WTC11 (cell line): Measurements from ENCODE around the gene PKN3.

ENCODE experiments used
- ATF1 ChIP-seq: sonication (generic); formaldehyde crosslinking; IDR thresholded peaks from 2 replicates; pipeline ENCODE4 v1.8.1; 2023; ENCODE audit warnings: mild to moderate bottlenecking, moderate library complexity, missing genetic modification reagents
- ATF3 ChIP-seq: sonication (generic); formaldehyde crosslinking; conservative IDR thresholded peaks from 2 replicates; pipeline ENCODE4 v1.8.1; 2022; ENCODE audit warnings: mild to moderate bottlenecking, missing genetic modification reagents
- CTCF ChIP-seq: fragments of 200-600 bp; IDR thresholded peaks from 2 replicates; pipeline ENCODE4 v1.8.0; 2022; ENCODE audit warnings: antibody characterized with exemption
- HMGXB4 ChIP-seq: sonication (generic); formaldehyde crosslinking; IDR thresholded peaks from 2 replicates; pipeline ENCODE4 v1.8.1; 2023; ENCODE audit warnings: mild to moderate bottlenecking, moderate library complexity, missing genetic modification reagents
- NFYB ChIP-seq: sonication (generic); formaldehyde crosslinking; conservative IDR thresholded peaks from 2 replicates; pipeline ENCODE4 v1.8.0; 2022; ENCODE audit warnings: low read depth, missing genetic modification reagents
- NR2C2 ChIP-seq: sonication (generic); formaldehyde crosslinking; IDR thresholded peaks from 2 replicates; pipeline ENCODE4 v1.8.0; 2022; ENCODE audit warnings: mild to moderate bottlenecking, missing genetic modification reagents
- TP53 ChIP-seq: sonication (generic); formaldehyde crosslinking; IDR thresholded peaks from 2 replicates; pipeline ENCODE4 v1.8.1; 2023; ENCODE audit warnings: mild to moderate bottlenecking, missing genetic modification reagents
- USF1 ChIP-seq: sonication (generic); formaldehyde crosslinking; IDR thresholded peaks from 2 replicates; pipeline ENCODE4 v1.8.0; 2022; ENCODE audit warnings: mild to moderate bottlenecking, missing genetic modification reagents
- ZBTB43 ChIP-seq: sonication (generic); formaldehyde crosslinking; IDR thresholded peaks from 2 replicates; pipeline ENCODE4 v1.8.1; 2023; ENCODE audit warnings: mild to moderate bottlenecking, missing genetic modification reagents
- ZNF121 ChIP-seq: sonication (generic); formaldehyde crosslinking; IDR thresholded peaks from 2 replicates; pipeline ENCODE4 v1.8.0; 2023; ENCODE audit warnings: missing genetic modification reagents

GRCh38 chr9:128757602-128758001 lies 55.3 kb downstream of the PKN3 start:
- TF ChIP-seq CTCF (no peak), ZBTB43 (CRISPR knock-in tag) (no peak), NFYB (no peak), NR2C2 (no peak), USF1 (CRISPR knock-in tag) (no peak), TP53 (CRISPR knock-in tag) (no peak), ZNF121 (no peak), HMGXB4 (CRISPR knock-in tag) (no peak), ATF1 (no peak), ATF3 (CRISPR knock-in tag) (no peak)
